GM18526 (cell line): ENCODE results near the gene ZC3H15.

Experiments used
- POLR2A ChIP-seq: IDR thresholded peaks from 3 replicates; pipeline ENCODE4 v1.6.1; 2011; ENCODE audit not compliant: insufficient read length; ENCODE audit errors: extremely low read depth

ZC3H15 gene

DNA sequence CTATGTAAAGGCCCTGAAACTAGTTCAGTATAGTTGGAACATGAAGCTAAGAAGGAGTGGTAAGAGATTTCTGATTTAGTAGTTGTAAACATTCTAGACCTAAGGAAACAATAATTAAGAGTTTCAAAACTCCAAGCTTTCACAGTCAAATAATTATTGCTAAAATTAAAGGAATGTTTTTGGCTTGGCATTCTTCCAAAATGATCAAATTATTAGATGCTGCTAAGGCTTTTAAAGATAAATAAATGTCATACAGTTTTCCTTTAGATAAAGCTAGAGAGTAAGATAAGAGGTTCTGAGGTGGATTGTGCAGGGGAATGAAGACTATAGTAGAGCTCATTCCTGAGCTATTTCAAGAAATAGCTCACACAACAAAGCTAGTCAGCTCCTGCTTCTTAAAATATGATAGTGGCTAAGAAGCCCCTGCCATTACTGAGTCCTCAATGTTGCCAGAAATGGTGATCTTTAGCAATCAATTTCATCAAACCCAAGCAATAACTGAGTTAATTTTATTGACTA is 45.3 kb downstream of the ZC3H15 start:
- no peak for TF ChIP-seq POLR2A

DNA sequence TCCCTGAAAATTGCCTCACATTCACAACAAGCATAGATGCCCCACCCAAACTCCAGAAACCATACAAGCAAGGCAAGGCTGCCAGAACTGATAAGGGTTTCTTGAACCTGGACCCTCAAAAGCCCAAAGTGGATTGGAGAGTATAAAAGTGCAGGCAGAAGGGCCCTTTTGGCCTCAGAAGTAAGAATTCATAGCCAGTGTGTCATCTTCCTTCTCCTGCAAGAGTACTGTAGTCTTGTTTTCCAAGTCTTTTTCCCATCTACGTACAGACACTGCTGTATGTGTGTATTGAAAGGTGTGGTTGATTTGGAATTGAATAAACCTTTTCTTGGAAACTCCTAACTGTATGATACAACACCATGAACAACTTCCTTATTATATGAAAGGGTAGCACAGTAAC is 46.8 kb downstream of the ZC3H15 start:
- no peak for TF ChIP-seq POLR2A

DNA sequence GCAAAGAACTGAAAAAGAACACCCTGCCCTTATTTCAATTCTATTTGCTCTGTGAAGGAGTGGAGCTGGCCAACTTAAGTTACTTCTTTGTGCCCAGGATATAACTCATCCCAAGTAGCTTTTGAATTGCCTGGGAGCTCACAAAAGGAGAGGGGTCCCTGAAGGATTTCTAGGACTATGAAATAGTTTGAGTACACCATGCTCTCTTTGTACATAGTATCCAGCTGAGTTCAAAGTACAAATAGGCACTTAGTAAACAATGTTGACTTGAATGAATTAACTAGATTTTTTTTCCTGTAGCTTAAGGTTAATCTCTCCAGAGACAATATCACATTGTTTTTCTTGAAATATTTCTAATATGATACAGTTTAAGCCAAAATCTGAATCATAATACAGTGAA is 47.7 kb downstream of the ZC3H15 start:
- no peak for TF ChIP-seq POLR2A

DNA sequence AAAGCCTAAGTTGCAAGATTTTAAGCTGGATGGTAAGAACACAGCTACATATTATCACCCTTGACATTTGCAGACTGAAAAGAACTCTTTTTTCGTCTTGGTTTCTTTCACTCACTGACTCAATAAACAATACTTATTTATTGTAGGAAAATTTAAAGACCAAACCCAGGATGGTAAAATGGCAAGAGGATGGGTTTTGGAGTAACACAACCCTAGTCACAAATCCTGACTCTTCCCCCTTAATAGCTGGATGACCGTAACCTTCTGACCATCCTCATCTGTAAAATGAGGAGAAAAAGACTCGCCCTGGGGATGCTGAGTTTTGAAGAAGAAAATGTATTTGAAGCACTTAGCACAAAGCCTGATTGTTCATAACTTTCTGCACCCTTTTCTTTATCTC is 48.3 kb downstream of the ZC3H15 start:
- no peak for TF ChIP-seq POLR2A

DNA sequence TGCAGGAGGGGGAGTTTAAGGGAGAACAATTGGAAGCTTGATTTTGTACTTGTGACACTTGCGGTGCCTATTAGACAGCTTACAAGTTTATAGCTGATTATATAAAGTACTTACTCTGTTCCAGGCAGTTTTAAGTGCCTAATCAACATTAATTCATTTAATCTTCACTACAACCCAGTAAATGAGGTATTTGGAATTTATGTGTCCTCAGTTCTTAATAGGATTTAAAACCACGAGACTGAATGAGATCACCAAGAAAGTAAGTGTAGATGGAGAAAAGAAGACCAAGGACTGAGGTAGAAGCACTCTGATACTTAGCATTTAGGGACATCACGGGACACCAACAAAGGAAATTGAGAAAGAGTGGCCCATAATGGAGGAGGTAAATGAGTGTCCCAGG is 49.8 kb downstream of the ZC3H15 start:
- TF ChIP-seq POLR2A, result no peak

DNA sequence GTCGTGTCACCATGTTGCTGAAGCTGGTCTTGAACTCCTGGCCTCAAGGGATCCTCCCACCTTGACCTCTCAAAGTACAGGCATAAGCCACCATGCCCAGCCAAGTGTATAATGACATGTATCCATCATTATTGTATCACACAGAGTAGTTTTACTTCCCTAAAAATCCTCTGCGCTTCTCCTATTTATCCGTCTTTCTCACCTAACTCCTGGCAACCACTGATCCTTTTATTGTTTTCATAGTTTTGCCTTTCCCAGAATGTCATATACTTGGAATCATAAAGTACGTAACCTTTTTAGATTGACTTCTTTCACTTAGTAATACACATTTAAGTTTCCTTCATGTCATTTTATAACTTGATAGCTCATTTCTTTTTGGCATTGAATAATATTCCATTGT is 51.0 kb downstream of the ZC3H15 start:
- no peak for TF ChIP-seq POLR2A

DNA sequence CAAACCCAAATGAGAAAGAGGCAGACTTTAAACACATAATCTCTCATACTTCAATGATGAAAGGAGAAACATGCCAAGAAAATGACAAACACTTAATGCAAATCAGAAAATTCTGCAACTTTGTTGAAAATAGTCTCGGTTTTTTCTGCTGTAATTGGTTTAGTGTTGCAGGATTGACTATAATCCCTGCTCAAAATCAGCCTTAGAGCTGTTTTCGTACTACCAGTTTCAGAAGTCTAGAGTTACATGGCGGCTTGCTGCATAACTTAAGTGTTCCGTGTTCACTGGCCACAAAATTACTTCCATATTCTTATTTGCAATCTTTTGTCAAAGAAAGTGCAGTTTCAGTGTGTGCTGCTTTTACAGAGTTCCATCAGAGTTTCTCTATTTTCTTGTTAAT is 54.9 kb downstream of the ZC3H15 start:
- no peak for TF ChIP-seq POLR2A

DNA sequence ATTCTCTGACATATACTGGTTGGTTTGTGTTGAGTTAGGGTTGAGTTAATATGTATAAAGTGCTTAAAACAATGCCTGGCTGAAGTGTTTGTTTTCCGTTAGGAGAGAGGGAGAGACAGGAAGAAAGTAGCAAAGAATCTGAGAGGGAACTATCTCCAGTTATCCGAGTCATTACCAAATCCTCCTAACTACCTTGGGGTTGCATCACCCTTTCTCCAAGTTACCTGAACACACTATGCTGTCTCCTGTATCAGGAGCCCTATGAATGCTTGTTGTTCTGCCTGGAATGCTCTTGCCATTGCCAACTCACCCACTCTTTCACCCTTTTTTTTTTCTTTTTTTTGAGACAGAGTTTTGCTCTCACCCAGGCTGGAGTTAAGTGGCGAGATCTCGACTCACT is 55.9 kb downstream of the ZC3H15 start:
- TF ChIP-seq POLR2A, result no peak

DNA sequence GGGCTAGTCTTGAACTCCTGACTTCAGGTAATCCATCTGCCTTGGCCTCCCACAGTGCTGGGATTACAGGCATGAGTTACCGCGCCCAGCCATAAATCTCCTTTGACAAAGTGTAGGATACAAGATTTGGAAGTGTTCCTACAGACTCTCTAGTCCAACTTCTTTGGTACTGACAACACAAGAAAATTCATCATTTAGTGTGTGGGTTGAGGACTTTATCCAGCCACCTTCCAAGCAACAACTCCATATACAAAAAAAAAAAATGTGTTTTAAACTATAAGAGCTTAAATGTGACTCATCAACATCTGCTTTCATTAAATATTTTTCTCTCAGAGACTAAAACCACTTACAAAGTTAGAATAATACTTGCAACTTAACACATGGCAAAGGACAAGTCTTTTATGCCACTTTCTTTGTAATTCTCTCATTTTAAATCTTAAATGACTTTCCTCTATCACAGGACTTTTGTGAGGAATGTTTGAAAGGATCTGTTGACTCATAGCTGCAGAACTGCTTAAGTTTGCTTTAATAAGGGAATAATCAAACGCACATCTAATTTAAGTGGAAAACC is 57.6 kb downstream of the ZC3H15 start:
- no peak for TF ChIP-seq POLR2A

DNA sequence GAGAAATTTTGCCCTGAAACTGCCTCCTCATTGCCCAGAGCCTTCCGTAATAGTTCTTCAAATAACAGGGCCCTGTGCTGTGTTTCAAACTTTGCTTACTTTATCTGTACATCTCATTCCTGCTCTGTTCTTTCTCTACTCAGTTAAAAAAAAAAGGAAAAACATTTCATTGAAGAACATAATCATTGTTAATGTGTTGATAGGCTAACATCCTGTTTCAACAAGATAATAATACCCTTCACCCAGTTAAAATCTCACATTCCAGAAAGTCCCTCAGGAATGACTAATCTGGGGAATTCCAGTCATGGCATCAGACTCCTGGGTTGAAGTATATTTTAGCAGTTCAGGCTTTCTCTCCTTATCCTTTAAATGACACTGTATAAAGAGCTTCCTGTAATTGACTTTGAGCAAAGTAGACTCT is 58.2 kb downstream of the ZC3H15 start:
- TF ChIP-seq POLR2A, result no peak

DNA sequence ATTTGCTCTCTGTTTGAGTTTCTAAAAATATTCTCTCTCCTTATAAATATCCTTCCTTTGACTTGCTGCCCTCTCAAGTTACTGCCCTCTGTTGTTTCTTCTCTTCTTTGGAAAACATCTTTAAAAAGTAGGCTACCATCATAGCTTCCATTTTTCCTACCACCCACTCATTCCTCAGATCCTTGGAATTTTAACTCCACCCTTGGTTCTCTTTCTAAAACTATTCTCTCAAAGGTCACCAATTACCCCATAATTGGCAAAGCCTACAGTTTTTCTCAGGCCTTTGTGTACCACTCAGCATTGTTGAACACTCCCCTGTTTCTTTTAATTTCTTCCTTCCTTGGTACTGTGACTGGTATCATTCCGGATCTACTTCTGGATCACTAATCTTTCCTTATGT is 60.8 kb downstream of the ZC3H15 start:
- TF ChIP-seq POLR2A, result no peak

DNA sequence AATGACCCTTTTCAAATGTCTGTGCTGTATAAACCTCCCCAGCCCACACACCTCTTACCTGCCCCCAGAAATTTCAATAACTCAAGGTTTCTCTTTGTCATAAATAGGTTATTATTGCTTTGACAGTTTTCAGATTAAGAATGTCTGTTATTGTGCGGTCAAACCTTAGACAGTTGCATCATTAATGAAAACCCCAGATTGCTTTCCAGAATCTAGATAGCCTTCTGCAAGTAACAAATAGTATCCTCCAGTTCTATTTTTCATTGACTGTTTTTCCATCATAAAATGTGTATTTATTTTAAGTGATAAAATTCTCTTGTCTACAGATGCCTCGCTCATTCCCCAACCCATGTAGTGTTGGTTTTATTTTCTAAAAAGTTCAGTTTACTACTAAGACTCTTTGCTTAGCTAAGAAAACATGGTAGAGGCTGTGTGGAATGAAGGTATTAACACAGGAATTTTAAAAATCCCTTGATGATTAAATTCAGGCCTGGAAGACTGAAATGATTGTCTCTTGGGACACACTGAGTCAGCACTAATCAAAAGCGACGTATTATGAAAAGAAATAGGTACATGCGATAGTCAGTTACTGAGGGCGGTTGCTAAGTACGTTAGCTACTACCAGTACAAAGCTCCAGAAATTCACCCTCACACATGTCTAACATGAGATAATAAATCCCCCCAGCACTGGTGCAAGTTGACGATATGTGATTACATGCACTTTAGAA is 65.4 kb downstream of the ZC3H15 start:
- TF ChIP-seq POLR2A, result no peak

DNA sequence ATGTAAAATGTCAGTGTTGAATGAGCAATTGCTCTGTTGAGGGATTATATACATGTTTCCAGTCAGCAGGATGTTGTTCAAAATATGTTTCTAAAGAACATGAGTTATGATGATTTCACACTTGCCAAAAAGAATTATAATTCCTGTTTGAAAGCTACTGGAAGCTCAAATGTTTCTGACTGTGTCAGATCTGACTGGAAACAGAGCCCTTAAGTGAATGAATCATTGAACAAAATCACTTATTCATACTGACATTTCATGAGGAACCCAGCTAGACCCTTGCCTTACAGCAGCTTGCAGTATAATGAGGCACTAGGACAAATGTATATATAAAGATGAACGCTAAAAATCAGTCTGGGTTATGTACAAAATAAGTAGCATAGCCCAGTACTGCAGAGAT is 68.4 kb downstream of the ZC3H15 start:
- TF ChIP-seq POLR2A, result no peak

DNA sequence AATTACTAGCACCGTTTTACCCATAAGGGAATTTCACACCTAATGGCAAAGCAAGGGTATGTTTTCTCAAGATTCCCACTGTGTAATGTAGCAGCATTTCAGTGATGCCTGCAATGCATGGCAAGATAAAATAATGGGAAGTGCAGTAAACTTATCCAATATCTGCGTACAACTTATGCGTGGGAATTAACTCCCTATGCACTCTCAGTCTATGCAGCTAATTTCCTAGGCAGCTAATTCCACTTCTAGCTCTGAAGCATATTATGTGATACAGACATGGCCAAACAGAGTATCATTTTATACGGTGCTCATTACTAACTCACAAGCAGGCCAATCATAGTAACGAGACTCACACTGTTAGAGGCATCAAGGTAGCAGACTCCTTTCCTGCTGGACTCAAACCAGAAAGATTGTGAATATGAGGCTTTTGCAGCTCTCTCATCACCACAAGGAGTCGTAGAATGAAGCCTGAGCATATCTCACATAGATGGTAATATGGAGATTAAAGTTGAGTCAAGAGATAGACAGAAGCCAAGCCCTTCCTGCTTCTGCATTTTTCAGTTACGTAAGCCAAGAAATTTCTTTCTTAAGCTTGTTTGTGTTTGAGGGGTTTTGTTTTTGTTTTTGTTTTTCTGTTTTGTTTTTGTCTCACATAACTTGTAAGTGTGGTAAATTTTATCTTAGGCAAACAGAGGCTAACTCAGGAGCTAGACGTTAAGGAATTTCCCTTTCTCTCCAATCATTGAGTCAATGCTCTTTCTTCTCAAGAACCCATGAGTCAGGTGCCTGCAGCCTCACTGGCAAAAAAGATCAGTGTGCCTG is 69.0 kb downstream of the ZC3H15 start:
- no peak for TF ChIP-seq POLR2A

DNA sequence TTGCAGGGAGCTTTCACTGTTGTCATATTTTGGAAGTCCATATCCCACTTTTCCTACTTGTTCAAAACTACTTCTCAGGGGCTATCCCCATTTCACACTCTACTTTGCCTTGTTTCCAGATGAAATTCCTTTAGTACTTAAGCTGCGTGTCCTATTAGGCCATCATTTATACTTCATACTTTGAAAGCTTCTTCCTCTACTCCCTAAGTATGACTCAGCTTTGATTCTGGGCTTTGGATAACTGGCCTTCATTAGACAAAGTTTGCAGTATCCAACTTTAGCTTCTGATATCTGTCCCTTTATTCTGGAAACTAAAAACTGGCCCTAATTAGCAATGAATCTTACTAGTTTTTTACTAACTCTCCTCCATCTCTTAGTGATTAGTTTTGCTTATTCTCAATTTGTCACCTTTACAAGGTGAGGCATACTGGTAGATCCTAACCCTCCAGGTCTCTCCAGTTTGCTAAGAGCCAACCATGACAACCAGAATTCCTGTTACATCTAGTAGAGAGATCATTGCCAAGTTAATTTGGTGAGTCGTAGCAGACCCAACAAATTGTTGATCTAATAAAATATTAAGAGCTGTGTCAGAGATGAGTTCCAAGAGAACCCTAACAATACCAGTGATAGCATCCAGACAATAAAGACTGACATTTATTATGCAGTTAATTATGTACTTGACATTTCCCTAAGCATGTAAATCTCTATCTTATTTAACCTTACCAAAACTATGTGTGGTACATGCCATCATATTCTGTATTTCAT is 72.6 kb downstream of the ZC3H15 start:
- TF ChIP-seq POLR2A, result no peak
